K562 (cell line): ENCODE results near the gene ZNF473. TPM values are rescaled to one million over a fixed set of nuclear protein-coding genes. Genes with fewer than 3 reads are reported as not detected.
A peak's percentile ranks its signal among the peaks of the same experiment; 100 is the strongest.
"Not testable (repeated sequence)": the region's sequence is repeated elsewhere in the genome, so short reads cannot be mapped to it uniquely, and the experiment has no call there.

Experiments used
- ATAC-seq: fragments of 200-7000 bp; cut with Tn5 transposase; 3 replicates; pipeline ENCODE4 v1.9.1; 2020; ENCODE audit warnings: moderate library complexity
- BruUV-seq: library from RNA; stranded (reverse); fragments of 400-500 nt; replicated peaks from 2 replicates; lab custom pipeline; 2021; lab: Mats Ljungman, UMichigan
- CTCF ChIA-PET: fragments of 300-600 bp; formaldehyde crosslinking; extraction: SDS; loops from one replicate; lab custom pipeline; 2021; ENCODE audit warnings: low intra/inter-chr PET ratio; lab: Yijun Ruan, JAX
- POLR2A ChIA-PET: fragments of 300-600, 350-650 bp; sonication (Branson Sonifier 250); formaldehyde crosslinking; extraction: SDS; loops from one replicate; lab custom pipeline; 2021; ENCODE audit warnings: antibody characterized with exemption, inconsistent platforms; lab: Yijun Ruan, JAX
- DNase-seq, 4 experiments: peaks; one replicate each; pipeline versions ENCODE4 v3.0.0 to v3.0.0-alpha.2; 2011 to 2018; ENCODE audit warnings: low spot score in 3 of 4, mixed read lengths in 3 of 4; ENCODE audit errors: extremely low read depth in 1 of 4
- FAIRE-seq: peaks from 2 replicates; lab custom pipeline; 2011; peaks lifted over from hg19 to GRCh38; lab: Jason Lieb, UNC
- H2AFZ ChIP-seq: 2 replicates; pipeline ENCODE4 v1.6.0; 2011; ENCODE audit warnings: low read depth, low read length, control low read depth, inconsistent platforms
- H3K27ac ChIP-seq: fragments of 200-600 bp; 3 replicates; pipeline ENCODE4 v1.8.0; 2011; ENCODE audit warnings: low read depth, mild to moderate bottlenecking, control low read depth, inconsistent platforms, low read length, moderate library complexity, mixed read lengths; ENCODE audit errors: extremely low read depth
- H3K27me3 ChIP-seq, 2 experiments: fragments of 300-600 bp in 1 of 2; 2 replicates in 1 of 2; 3 replicates in 1 of 2; pipeline versions ENCODE4 v1.6.0 to v1.8.0; 2011; ENCODE audit warnings: inconsistent platforms in 2 of 2, low read length in 2 of 2, mild to moderate bottlenecking in 1 of 2, mixed read lengths in 1 of 2, moderate library complexity in 1 of 2; ENCODE audit not compliant: control insufficient read depth in 2 of 2, insufficient read depth in 2 of 2
- H3K36me3 ChIP-seq: fragments of 300-600 bp; 3 replicates; pipeline ENCODE4 v1.8.0; 2011; ENCODE audit warnings: mild to moderate bottlenecking, low read length, inconsistent platforms; ENCODE audit not compliant: control insufficient read depth, insufficient read depth
- H3K4me1 ChIP-seq, 2 experiments: fragments of 200-600 bp in 1 of 2; replicated peaks in 1 of 2; 2 replicates in 1 of 2; 3 replicates in 1 of 2; pipeline versions ENCODE4 v1.5.1 to v1.8.0; 2011; ENCODE audit warnings: inconsistent platforms in 2 of 2, low read length in 2 of 2, mild to moderate bottlenecking in 1 of 2, mixed read lengths in 1 of 2, moderate library complexity in 1 of 2; ENCODE audit not compliant: control insufficient read depth in 2 of 2, insufficient read depth in 2 of 2
- H3K4me2 ChIP-seq: 2 replicates; pipeline ENCODE4 v1.6.1; 2011; ENCODE audit warnings: low read length, control low read depth, inconsistent platforms, mixed read lengths; ENCODE audit not compliant: insufficient read depth
- H3K4me3 ChIP-seq: fragments of 200-600 bp; sonication (generic), shearing (Covaris generic); 2 replicates; pipeline ENCODE4 v1.5.1; 2016; ENCODE audit warnings: control low read depth, inconsistent platforms
- H3K79me2 ChIP-seq: fragments of 200-600 bp; 3 replicates; pipeline ENCODE4 v1.8.0; 2011; ENCODE audit warnings: low read length, inconsistent platforms; ENCODE audit not compliant: control insufficient read depth, insufficient read depth
- H3K9ac ChIP-seq, 2 experiments: 2 replicates each; pipeline versions ENCODE4 v1.6.0 to v1.6.1; 2011; ENCODE audit warnings: low read depth in 2 of 2, low read length in 2 of 2, control low read depth in 1 of 2, inconsistent platforms in 1 of 2, mild to moderate bottlenecking in 1 of 2, mixed read lengths in 1 of 2; ENCODE audit not compliant: insufficient read depth in 1 of 2
- H3K9me1 ChIP-seq: one replicate; pipeline ENCODE4 v1.6.0; 2011; ENCODE audit warnings: inconsistent platforms, mild to moderate bottlenecking, low read length, moderate library complexity; ENCODE audit not compliant: control insufficient read depth, insufficient read depth
- H3K9me3 ChIP-seq: replicated peaks from 2 replicates; pipeline ENCODE4 v1.5.1; 2011; ENCODE audit warnings: low read depth, low read length, inconsistent platforms; ENCODE audit not compliant: control insufficient read depth, insufficient read depth
- H4K20me1 ChIP-seq: replicated peaks from 2 replicates; pipeline ENCODE4 v1.6.1; 2011; ENCODE audit warnings: low read length, inconsistent platforms, mixed read lengths; ENCODE audit not compliant: control insufficient read depth, insufficient read depth
- ATF1 ChIP-seq, 2 experiments: fragments of 450-650 bp in 1 of 2; IDR thresholded peaks; 2 replicates each; pipeline ENCODE4 v1.6.1; 2016; ENCODE audit warnings: missing compliant biosample characterization in 1 of 2, missing genetic modification characterization in 1 of 2
- C11orf30 ChIP-seq: fragments of 450-650 bp; IDR thresholded peaks from 2 replicates; pipeline ENCODE4 v1.6.1; 2016; ENCODE audit warnings: low read depth, mild to moderate bottlenecking
- CREM ChIP-seq: IDR thresholded peaks from 2 replicates; pipeline ENCODE4 v1.6.1; 2014; ENCODE audit warnings: antibody characterized with exemption, low read depth
- FOS ChIP-seq: IDR thresholded peaks from 3 replicates; pipeline ENCODE4 v1.6.1; 2011; ENCODE audit not compliant: insufficient read length; ENCODE audit errors: extremely low read depth
- NRF1 ChIP-seq, 2 experiments: fragments of 450-650 bp; IDR thresholded peaks in 1 of 2; conservative IDR thresholded peaks in 1 of 2; 2 replicates each; pipeline ENCODE4 v1.6.1; 2014; ENCODE audit warnings: mild to moderate bottlenecking in 2 of 2
- TFAP4 ChIP-seq: sonication (generic); formaldehyde crosslinking; IDR thresholded peaks from 2 replicates; pipeline ENCODE4 v1.8.0; 2022; ENCODE audit warnings: missing genetic modification reagents, mild to moderate bottlenecking, moderate library complexity, borderline replicate concordance
- WGBS: fragments of 100-300 bp; shearing (Covaris generic); methylation state at CpG from one replicate; pipeline ENCODE4 v1.1.6; 2016; ENCODE audit warnings: low coverage, mixed read lengths; ENCODE audit not compliant: insufficient coverage; ENCODE audit errors: missing lambda C conversion rate; 5-methylcytosine and 5-hydroxymethylcytosine counted together
- in situ Hi-C: fragments of 300-500 bp; cut with MboI; formaldehyde crosslinking; loops from 4 replicates; pipeline ENCODE4 v1.15.0; 2018; ENCODE audit warnings: inconsistent platforms, mixed read lengths
- intact Hi-C: fragments of 100-400 bp; cut with micrococcal nuclease; formaldehyde crosslinking; loops from 2 replicates; pipeline ENCODE4 v1.14.2; 2022
- polyA plus RNA-seq, 8 experiments: library from polyadenylated mRNA; depleted of rRNA in 4 of 8; stranded (reverse) in 5 of 8; unstranded in 3 of 8; fragments of >200 nt; fragmentation: Nextera tagmentation in 2 of 8; fragmentation: Illumina TruSeq in 1 of 8; extraction: Ambion mirVana in 2 of 8; extraction: Trizol in 1 of 8; gene quantifications; 2 replicates each; pipeline versions ENCODE4 v1.2.1 to v1.2.3, GENCODE V29; 2011 to 2014; ENCODE audit warnings: inconsistent platforms in 1 of 8, missing spikeins in 1 of 8
- total RNA-seq, 7 experiments: library from RNA; depleted of rRNA in 6 of 7; stranded (reverse); fragments of >200 nt in 6 of 7; fragmentation: Illumina TruSeq in 2 of 7; extraction: Trizol in 2 of 7; gene quantifications; 2 replicates each; pipeline versions ENCODE4 v1.2.1 to v1.2.3, GENCODE V29; 2011 to 2021; ENCODE audit warnings: low replicate concordance in 1 of 7
- TF ChIP-seq, protein P1 (sequence below): fragments of 450-650 bp; IDR thresholded peaks from 2 replicates; pipeline ENCODE4 v1.6.1; 2016

The ZNF473 gene
- total and polyA plus RNA-seq, 9 of the 15 experiments (the other 6 are each of a cell fraction or from before 2014, with no cell fraction given): 8.2 to 34.0 (median 28.5) TPM

DNA sequence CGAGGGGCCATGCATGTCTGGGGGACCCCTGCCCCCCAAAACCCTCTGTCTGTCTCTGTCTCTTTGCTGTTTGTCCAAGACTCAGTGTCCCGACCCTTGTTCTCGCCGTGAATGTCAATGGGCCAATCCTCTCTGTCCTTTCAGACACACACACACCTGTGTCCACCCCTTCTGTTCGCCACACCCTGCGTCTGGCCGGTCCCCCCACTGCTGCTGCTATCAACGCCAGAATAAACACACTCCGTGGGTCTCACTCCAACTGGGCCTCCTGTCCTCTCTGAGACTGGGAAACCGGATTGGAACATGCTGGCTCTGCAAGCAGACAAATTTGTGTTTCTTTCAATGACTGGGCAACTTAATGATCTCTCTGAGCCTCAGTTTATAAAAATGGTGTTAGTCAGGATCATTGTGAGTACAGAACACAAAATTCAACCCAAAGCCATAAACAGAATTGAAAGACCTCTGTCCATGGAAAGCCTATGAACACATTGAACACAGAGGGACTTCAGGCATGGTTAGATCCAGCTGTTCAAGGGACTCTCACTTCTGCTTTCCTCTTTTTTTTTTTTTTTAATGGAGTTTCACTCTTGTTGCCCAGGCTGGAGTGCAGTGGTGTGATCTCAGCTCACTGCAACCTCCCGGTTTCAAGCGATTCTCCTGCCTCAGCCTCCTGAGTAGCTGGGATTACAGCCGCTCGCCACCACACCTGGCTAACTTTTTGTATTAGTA, 50.0 kb downstream of the ZNF473 start:
- intact Hi-C loops, H2AFZ ChIP-seq, BruUV-seq, POLR2A ChIA-PET, CTCF ChIA-PET, ATAC-seq, H3K9ac ChIP-seq, H3K9me3 ChIP-seq, H3K79me2 ChIP-seq, H3K4me1 ChIP-seq, H3K4me3 ChIP-seq, H3K4me2 ChIP-seq, H3K9me1 ChIP-seq, H3K27me3 ChIP-seq, H3K36me3 ChIP-seq, H3K27ac ChIP-seq, DNase-seq, FAIRE-seq, H4K20me1 ChIP-seq: not testable (repeated sequence)
- in situ Hi-C loops: loop anchor here (5.0 kb wide), 1 partner anchor 541 kb away; no protein-coding TSS in a partner anchor
- WGBS: 57% methylated on average over 9 of the region's 14 CpGs

- H3K79me2 ChIP-seq; H3K9me3 ChIP-seq; CTCF ChIA-PET; H3K27ac ChIP-seq; H3K4me3 ChIP-seq; H3K9ac ChIP-seq; H3K4me2 ChIP-seq; DNase-seq; H4K20me1 ChIP-seq; H3K9me1 ChIP-seq; intact Hi-C loops; BruUV-seq; H3K27me3 ChIP-seq; H3K4me1 ChIP-seq; H2AFZ ChIP-seq; H3K36me3 ChIP-seq; TF ChIP-seq ATF1 (CRISPR knock-in tag; IDR thresholded peaks at IDR 0.05): not testable (repeated sequence)
- TF ChIP-seq C11orf30: 0 out of 2 replicates have a peak, but pooled peaks have one; percentile 27
- peak; percentile 32; the same call in 1 of the 2 replicates for TF ChIP-seq TFAP4 (CRISPR knock-in tag)
- TF ChIP-seq CREM: peak; percentile 37; the same call in 1 of the 2 replicates
- peak; percentile 21 to 27; a peak in 1 of 4 replicates for TF ChIP-seq NRF1 (conservative IDR thresholded peaks at IDR 0.05 in 1 of 2, IDR thresholded peaks at IDR 0.05 in 1 of 2)
- TF ChIP-seq, protein P1, sequence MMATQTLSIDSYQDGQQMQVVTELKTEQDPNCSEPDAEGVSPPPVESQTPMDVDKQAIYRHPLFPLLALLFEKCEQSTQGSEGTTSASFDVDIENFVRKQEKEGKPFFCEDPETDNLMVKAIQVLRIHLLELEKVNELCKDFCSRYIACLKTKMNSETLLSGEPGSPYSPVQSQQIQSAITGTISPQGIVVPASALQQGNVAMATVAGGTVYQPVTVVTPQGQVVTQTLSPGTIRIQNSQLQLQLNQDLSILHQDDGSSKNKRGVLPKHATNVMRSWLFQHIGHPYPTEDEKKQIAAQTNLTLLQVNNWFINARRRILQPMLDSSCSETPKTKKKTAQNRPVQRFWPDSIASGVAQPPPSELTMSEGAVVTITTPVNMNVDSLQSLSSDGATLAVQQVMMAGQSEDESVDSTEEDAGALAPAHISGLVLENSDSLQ: peak; percentile 59
- peak; percentile 7 for TF ChIP-seq FOS
- peak; percentile 54 for TF ChIP-seq ATF1 (tag; IDR thresholded peaks at IDR 0.05)
- ATAC-seq (peak; percentile 95), FAIRE-seq (peak; percentile 93)
- POLR2A ChIA-PET: interaction anchor here (0.6 kb wide), 1 partner anchor 19 kb away, joined by 3 read pairs; no protein-coding TSS in a partner anchor
- 33% methylated on average over 5 of the region's 10 CpGs for WGBS
- in situ Hi-C loops: loop anchor here (5.0 kb wide), 1 partner anchor 541 kb away; no protein-coding TSS in a partner anchor
These were observed 51.0 kb downstream of the ZNF473 start for GRCh38 chr19:50076581-50077355.
